HepG2 (cell line): Measurements from ENCODE around the gene TBC1D1. TPM values are rescaled to one million over a fixed set of nuclear protein-coding genes. Genes with fewer than 3 reads are reported as not detected.
A peak's percentile ranks its signal among the peaks of the same experiment; 100 is the strongest.

Experiments
- ATAC-seq: fragments of 200-7000 bp; cut with Tn5 transposase; 3 replicates; pipeline ENCODE4 v1.9.1; 2020; ENCODE audit warnings: mild to moderate bottlenecking, moderate library complexity
- BruUV-seq: library from RNA; stranded (reverse); fragments of 400-500 nt; replicated peaks from 2 replicates; lab custom pipeline; 2021; lab: Mats Ljungman, UMichigan
- CTCF ChIA-PET: fragments of 300-600 bp; formaldehyde crosslinking; extraction: SDS; loops from one replicate; lab custom pipeline; 2021; ENCODE audit warnings: low total read pairs, inconsistent platforms, low intra/inter-chr PET ratio; lab: Yijun Ruan, JAX
- POLR2A ChIA-PET: fragments of 350-600 bp; sonication (Branson Sonifier 250); formaldehyde crosslinking; loops from one replicate; lab custom pipeline; 2020; ENCODE audit warnings: antibody characterized with exemption, inconsistent platforms; lab: Yijun Ruan, JAX
- DNase-seq: peaks from one replicate; pipeline ENCODE4 v3.0.0-alpha.2; 2015; ENCODE audit warnings: low spot score
- FAIRE-seq: peaks from 3 replicates; lab custom pipeline; 2011; peaks lifted over from hg19 to GRCh38; lab: Jason Lieb, UNC
- H2AFZ ChIP-seq: one replicate; pipeline ENCODE4 v1.6.1; 2011; ENCODE audit warnings: low read length, inconsistent platforms
- H3K27ac ChIP-seq: fragments of 300-600 bp; 3 replicates; pipeline ENCODE4 v1.8.0; 2011; ENCODE audit warnings: mixed run types, mild to moderate bottlenecking, mixed read lengths, low read length, inconsistent platforms; ENCODE audit not compliant: insufficient read depth; ENCODE audit errors: extremely low read length
- H3K27me3 ChIP-seq, 2 experiments: fragments of 200-600 bp in 1 of 2; 2 replicates in 1 of 2; 3 replicates in 1 of 2; pipeline versions ENCODE4 v1.6.0 to v1.8.0; 2011; ENCODE audit warnings: low read length in 2 of 2, mild to moderate bottlenecking in 2 of 2, moderate library complexity in 2 of 2, inconsistent platforms in 1 of 2; ENCODE audit not compliant: insufficient read depth in 2 of 2, control insufficient read depth in 1 of 2
- H3K36me3 ChIP-seq, 2 experiments: fragments of 200-600 bp in 1 of 2; replicated peaks in 1 of 2; 2 replicates in 1 of 2; 3 replicates in 1 of 2; pipeline versions ENCODE4 v1.5.1 to v1.8.0; 2011; ENCODE audit warnings: low read length in 2 of 2, inconsistent platforms in 1 of 2; ENCODE audit not compliant: insufficient read depth in 2 of 2, control insufficient read depth in 1 of 2
- H3K4me1 ChIP-seq: 2 replicates; pipeline ENCODE4 v1.5.1; 2012; ENCODE audit warnings: low read length, inconsistent platforms; ENCODE audit not compliant: insufficient read depth
- H3K4me2 ChIP-seq: 2 replicates; pipeline ENCODE4 v1.6.0; 2011; ENCODE audit warnings: low read depth, low read length, inconsistent platforms
- H3K4me3 ChIP-seq, 3 experiments: fragments of 200-600 bp in 1 of 3; sonication (generic), shearing (Covaris generic) in 1 of 3; replicated peaks in 1 of 3; 2 replicates each; pipeline ENCODE4 v1.5.1; 2011 to 2016; ENCODE audit warnings: low read length in 3 of 3, inconsistent platforms in 2 of 3, low read depth in 2 of 3, mild to moderate bottlenecking in 2 of 3, control low read depth in 1 of 3, mixed read lengths in 1 of 3; ENCODE audit not compliant: insufficient read depth in 1 of 3
- H3K79me2 ChIP-seq: one replicate; pipeline ENCODE4 v1.6.1; 2011; ENCODE audit warnings: low read length, inconsistent platforms; ENCODE audit not compliant: insufficient read depth
- H3K9ac ChIP-seq: 2 replicates; pipeline ENCODE4 v1.6.0; 2011; ENCODE audit warnings: mild to moderate bottlenecking, low read depth, low read length, inconsistent platforms; ENCODE audit not compliant: insufficient read depth
- H3K9me3 ChIP-seq: 2 replicates; pipeline ENCODE4 v1.5.1; 2012; ENCODE audit warnings: mild to moderate bottlenecking, low read length
- H4K20me1 ChIP-seq: 2 replicates; pipeline ENCODE4 v1.6.0; 2011; ENCODE audit warnings: inconsistent platforms, mild to moderate bottlenecking, low read length, moderate library complexity; ENCODE audit not compliant: insufficient read depth
- AGO2 ChIP-seq: fragments of 200-400 bp; formaldehyde crosslinking; optimal IDR thresholded peaks from 2 replicates; pipeline ENCODE3; 2017; ENCODE audit warnings: mild to moderate bottlenecking, low read depth, low read length, moderate library complexity
- ARID4A ChIP-seq: sonication (generic); formaldehyde crosslinking; IDR thresholded peaks from 2 replicates; pipeline ENCODE4 v1.5.0; 2020; ENCODE audit warnings: mild to moderate bottlenecking, missing genetic modification reagents, borderline replicate concordance
- MED13 ChIP-seq: sonication (generic); formaldehyde crosslinking; IDR thresholded peaks from 2 replicates; pipeline ENCODE4 v1.5.0; 2020; ENCODE audit warnings: missing genetic modification reagents
- POLR2A ChIP-seq, 2 experiments: IDR thresholded peaks; 2 replicates each; pipeline ENCODE4 v1.6.1; 2011; ENCODE audit warnings: low read depth in 2 of 2, low read length in 2 of 2, mild to moderate bottlenecking in 1 of 2, moderate library complexity in 1 of 2; ENCODE audit not compliant: insufficient read depth in 1 of 2
- POLR2AphosphoS5 ChIP-seq: IDR thresholded peaks from 2 replicates; pipeline ENCODE4 v1.6.1; 2012; ENCODE audit warnings: low read depth, low read length
- RBFOX2 ChIP-seq: fragments of 200-400 bp; formaldehyde crosslinking; IDR thresholded peaks from 2 replicates; pipeline ENCODE4 v1.6.1; 2017; ENCODE audit warnings: low read depth, mild to moderate bottlenecking, low read length
- RBM22 ChIP-seq: fragments of 200-400 bp; formaldehyde crosslinking; optimal IDR thresholded peaks from 2 replicates; pipeline ENCODE3; 2017; ENCODE audit warnings: mild to moderate bottlenecking, low read length, moderate library complexity
- RORA ChIP-seq: sonication (generic); formaldehyde crosslinking; IDR thresholded peaks from 2 replicates; pipeline ENCODE4 v1.5.0; 2020; ENCODE audit warnings: mild to moderate bottlenecking, missing genetic modification reagents, moderate library complexity
- ZC3H4 ChIP-seq: sonication (generic); formaldehyde crosslinking; IDR thresholded peaks from 2 replicates; pipeline ENCODE4 v1.4.0; 2020; ENCODE audit warnings: missing genetic modification reagents, borderline replicate concordance
- ZFX ChIP-seq: sonication (generic); formaldehyde crosslinking; IDR thresholded peaks from 2 replicates; pipeline ENCODE4 v1.4.0; 2020; ENCODE audit warnings: mild to moderate bottlenecking, low read depth, missing genetic modification reagents, moderate library complexity
- ZNF281 ChIP-seq: sonication (generic); formaldehyde crosslinking; IDR thresholded peaks from 2 replicates; pipeline ENCODE4 v1.4.0; 2020; ENCODE audit warnings: missing genetic modification reagents, borderline replicate concordance
- ZNF484 ChIP-seq: sonication (generic); formaldehyde crosslinking; IDR thresholded peaks from 2 replicates; pipeline ENCODE4 v1.5.1; 2020; ENCODE audit warnings: mild to moderate bottlenecking, low read depth, missing genetic modification reagents, borderline replicate concordance
- ZNF510 ChIP-seq: sonication (generic); formaldehyde crosslinking; IDR thresholded peaks from 2 replicates; pipeline ENCODE4 v1.4.0; 2020; ENCODE audit warnings: low read depth, mild to moderate bottlenecking, missing genetic modification reagents
- ZNF556 ChIP-seq: sonication (generic); formaldehyde crosslinking; IDR thresholded peaks from 2 replicates; pipeline ENCODE4 v1.4.0; 2020; ENCODE audit warnings: mild to moderate bottlenecking, missing genetic modification reagents, borderline replicate concordance
- ZNF615 ChIP-seq: sonication (generic); formaldehyde crosslinking; IDR thresholded peaks from 2 replicates; pipeline ENCODE4 v1.5.0; 2020; ENCODE audit warnings: mild to moderate bottlenecking, missing genetic modification reagents, borderline replicate concordance
- ZSCAN31 ChIP-seq: sonication (generic); formaldehyde crosslinking; IDR thresholded peaks from 2 replicates; pipeline ENCODE4 v1.5.0; 2020; ENCODE audit warnings: low read depth, mild to moderate bottlenecking, missing genetic modification reagents
- WGBS: methylation state at CpG from one replicate; pipeline ENCODE4 v1.1.6; 2017; ENCODE audit warnings: low lambda C conversion rate; 5-methylcytosine and 5-hydroxymethylcytosine counted together
- in situ Hi-C: cut with HindIII; loops from 2 replicates; pipeline ENCODE4 v1.10.0; 2017; ENCODE audit warnings: low pct_unique_long_range_greater_than_20kb; ENCODE audit not compliant: extremely low pct_ligation_motif_present
- intact Hi-C: fragments of 100-400 bp; cut with micrococcal nuclease; formaldehyde crosslinking; loops from one replicate; pipeline ENCODE4 v1.10.0; 2022; ENCODE audit not compliant: unreplicated experiment
- polyA plus RNA-seq, 8 experiments: library from polyadenylated mRNA; depleted of rRNA in 3 of 8; stranded (reverse) in 7 of 8; unstranded in 1 of 8; fragments of >200 nt; fragmentation: Illumina TruSeq in 4 of 8; extraction: Trizol in 4 of 8; gene quantifications; 2 replicates each; pipeline versions ENCODE4 v1.2.1 to v1.2.3, GENCODE V29; 2011 to 2016; ENCODE audit warnings: low read depth in 4 of 8, missing spikeins in 1 of 8, mixed read lengths in 1 of 8; ENCODE audit not compliant: insufficient read depth in 1 of 8
- total RNA-seq, 5 experiments: library from RNA; depleted of rRNA; stranded (reverse); fragments of >200 nt; fragmentation: Illumina TruSeq; extraction: Trizol; gene quantifications; 2 replicates each; pipeline ENCODE4 v1.2.3, GENCODE V29; 2016; ENCODE audit warnings: low read depth in 1 of 5

TBC1D1 gene
- total and polyA plus RNA-seq, 2 of the 13 experiments (the other 11 are each of a cell fraction or from before 2014, with no cell fraction given), result 37.3 to 62.8 TPM

GRCh38 chr4:38133711-38134480, 243.0 kb downstream of the TBC1D1 start:
- Histone ChIP-seq H3K4me2 (peak overlapping the region; percentile 40), H3K9me3 (no peaks in the 10 kb centered on the region), H3K4me1 (peaks cover 72% of the 10 kb centered on the region), H4K20me1 (no peaks in the 10 kb centered on the region), H3K27ac (peak overlapping the region; percentile 97), H3K27me3 (no peaks in the 10 kb centered on the region), H3K36me3 (peaks cover 0 to 4% of the 10 kb centered on the region in 2 experiments; a peak in 3 of 5 replicates), H2AFZ (no peak overlapping the region), H3K4me3 (no peak overlapping the region), H3K9ac (peak overlapping the region; percentile 80), H3K79me2 (no peaks in the 10 kb centered on the region)
- peak; percentile 56 for ATAC-seq
- WGBS, result 37% methylated on average over 7 of the region's 7 CpGs
- in situ Hi-C loops, result loop anchor here (5.0 kb wide), 1 partner anchor 57 kb away; no protein-coding TSS in a partner anchor
- ChIA-PET CTCF (no interaction called here), POLR2A (interaction anchor here (0.8 to 5.4 kb wide), 29 partner anchors 9 to 910 kb away, joined by 3 to 124 read pairs (median 5); no protein-coding TSS in a partner anchor)
- intact Hi-C loops, result loop anchor here (1.0 to 5.0 kb wide), 5 partner anchors 7 to 72 kb away; no protein-coding TSS in a partner anchor
- no peak for DNase-seq
- FAIRE-seq, result no peak
- TSS peak; percentile 79 for BruUV-seq
- TF ChIP-seq ZNF281 (CRISPR knock-in tag), result 0 out of 2 replicates have a peak, but pooled peaks have one; percentile 17
- 0 out of 2 replicates have a peak, but pooled peaks have one; percentile 26 for TF ChIP-seq RORA
- TF ChIP-seq MED13 (CRISPR knock-in tag), result no peak
- peak; percentile 37 for TF ChIP-seq AGO2
- TF ChIP-seq ZFX (CRISPR knock-in tag), result 0 out of 2 replicates have a peak, but pooled peaks have one; percentile 9
- peak; percentile 37; the same call in 1 of the 2 replicates for TF ChIP-seq POLR2AphosphoS5
- peak; percentile 51 for TF ChIP-seq ZC3H4 (CRISPR knock-in tag)
- TF ChIP-seq ZNF484 (CRISPR knock-in tag), result no peak
- TF ChIP-seq RBM22, result peak; percentile 78
- peak; percentile 16; the same call in 1 of the 2 replicates for TF ChIP-seq ZNF615 (CRISPR knock-in tag)
- 0 out of 2 replicates have a peak, but pooled peaks have one; percentile 5 for TF ChIP-seq ARID4A
- TF ChIP-seq ZNF556 (CRISPR knock-in tag), result 0 out of 2 replicates have a peak, but pooled peaks have one; percentile 21
- TF ChIP-seq ZNF510 (CRISPR knock-in tag), result no peak
- no peak for TF ChIP-seq ZSCAN31 (CRISPR knock-in tag)
- peak in 1 of 2 experiments; percentile 3; a peak in 1 of 4 replicates for TF ChIP-seq POLR2A (IDR thresholded peaks at IDR 0.05; ENCODE audit: insufficient read depth in 1 of 2, low read depth in 2 of 2, low read length in 2 of 2)
- TF ChIP-seq RBFOX2, result peak; percentile 16
